ENCODE measurements around the gene RPLP1. TPM values are rescaled to one million over a fixed set of nuclear protein-coding genes. Genes with fewer than 3 reads are reported as not detected.

RPLP1 gene
- total and polyA plus RNA-seq, 9 of the 15 experiments (the other 6 are each of a cell fraction or from before 2014, with no cell fraction given), result 76.3 to 3,053 (median 847) TPM

- Histone ChIP-seq H3K9ac (ENCODE audit: insufficient read depth in 1 of 2, low read depth in 2 of 2, low read length in 2 of 2) (no peak overlapping the region), H4K20me1 (replicated peaks; ENCODE audit: control insufficient read depth, insufficient read depth, low read length) (peaks cover 3% of the 10 kb centered on the region; the same call in 1 of the 2 replicates), H3K9me1 (ENCODE audit: control insufficient read depth, insufficient read depth, low read length) (no peaks in the 10 kb centered on the region), H3K79me2 (ENCODE audit: control insufficient read depth, insufficient read depth, low read length) (no peaks in the 10 kb centered on the region), H3K4me1 (replicated peaks in 1 of 2; ENCODE audit: control insufficient read depth in 2 of 2, insufficient read depth in 2 of 2, low read length in 2 of 2) (peaks cover 19 to 21% of the 10 kb centered on the region in 2 experiments; a peak in 4 of 5 replicates), H3K9me3 (replicated peaks; ENCODE audit: control insufficient read depth, insufficient read depth, low read depth, low read length) (no peaks in the 10 kb centered on the region), H3K36me3 (ENCODE audit: control insufficient read depth, insufficient read depth, low read length) (no peaks in the 10 kb centered on the region), H3K27ac (ENCODE audit: extremely low read depth, low read depth, low read length) (no peak overlapping the region), H3K27me3 (ENCODE audit: control insufficient read depth in 2 of 2, insufficient read depth in 2 of 2, low read length in 2 of 2) (peaks cover 6 to 24% of the 10 kb centered on the region in 2 experiments; a peak in 4 of 5 replicates), H3K4me2 (ENCODE audit: insufficient read depth, low read length) (no peak overlapping the region), H3K4me3 (no peak overlapping the region), H2AFZ (ENCODE audit: low read depth, low read length) (no peak overlapping the region)
- ChIA-PET POLR2A (interaction anchor here (1.1 kb wide), 1 partner anchor 9 kb away, joined by 3 read pairs; no protein-coding TSS in a partner anchor), CTCF (ENCODE audit: low intra/inter-chr PET ratio) (no interaction called here)
- BruUV-seq (replicated peaks), result no TSS peak
- intact Hi-C loops (cut with micrococcal nuclease) (loop anchor here (10.0 kb wide), 1 partner anchor 1252 kb away; no protein-coding TSS in a partner anchor), in situ Hi-C loops (cut with MboI) (loop anchor here (10.0 kb wide), 1 partner anchor 1012 kb away; no protein-coding TSS in a partner anchor)
- ATAC-seq, result no peak
- no peak for DNase-seq (ENCODE audit: extremely low read depth in 1 of 4, low spot score in 3 of 4)
- 22% methylated on average over 6 of the region's 6 CpGs for WGBS (ENCODE audit: insufficient coverage, low coverage, missing lambda C conversion rate)
- TF ChIP-seq PHB2 (IDR thresholded peaks at IDR 0.05; ENCODE audit: low read depth) (no peak), DDX20 (tag; IDR thresholded peaks at IDR 0.05; ENCODE audit: low read depth) (no peak), CBFA2T2 (conservative IDR thresholded peaks at IDR 0.05) (no peak), PHF21A (IDR thresholded peaks at IDR 0.05; ENCODE audit: borderline replicate concordance, low read depth) (no peak), PBX2 (CRISPR knock-in tag; IDR thresholded peaks at IDR 0.05; ENCODE audit: low read depth) (no peak), PBX2 (tag; conservative IDR thresholded peaks at IDR 0.05; ENCODE audit: low read depth) (no peak)
- FAIRE-seq, result no peak
Measured at GRCh38 chr15:69472562-69472961, 19.9 kb downstream of the RPLP1 start.

Data from K562 (cell line).